ENCODE measurements around the gene SLC16A7.

SLC16A7 gene

DNA sequence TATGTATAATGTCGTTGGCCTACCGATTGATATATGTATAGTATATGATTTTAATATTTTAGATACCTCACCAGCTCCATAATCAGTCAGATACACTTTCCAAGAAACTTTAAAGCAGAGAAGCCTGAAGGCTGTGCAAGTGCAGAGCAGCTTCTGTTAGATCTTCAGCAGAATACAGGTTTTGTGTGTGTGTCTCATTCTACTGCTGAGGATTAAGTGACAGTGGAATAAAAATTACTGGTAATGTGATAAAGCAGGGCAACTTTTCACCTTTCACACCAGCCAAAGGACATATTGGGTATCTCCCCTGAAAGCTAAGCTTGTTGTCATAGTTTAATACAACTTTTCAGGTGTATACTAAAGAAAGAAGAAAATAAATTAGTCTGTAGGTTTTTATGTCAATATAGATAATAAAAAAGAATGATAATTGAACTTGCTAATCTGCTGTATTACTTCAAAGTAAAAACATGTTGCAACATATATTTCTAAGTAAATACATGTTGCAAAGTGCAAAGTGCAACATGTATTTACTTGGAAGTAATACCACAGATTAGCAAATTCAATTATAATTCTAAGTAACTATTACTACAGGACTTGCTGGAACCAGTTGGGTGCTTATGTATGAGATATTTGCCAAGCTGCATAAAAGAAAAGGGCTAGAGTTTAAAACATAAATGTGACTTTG lies 128.3 kb downstream of the SLC16A7 start:
- no peak for TF ChIP-seq ZFX (IDR thresholded peaks at IDR 0.05; ENCODE audit: borderline replicate concordance)
- TF ChIP-seq, protein P1, sequence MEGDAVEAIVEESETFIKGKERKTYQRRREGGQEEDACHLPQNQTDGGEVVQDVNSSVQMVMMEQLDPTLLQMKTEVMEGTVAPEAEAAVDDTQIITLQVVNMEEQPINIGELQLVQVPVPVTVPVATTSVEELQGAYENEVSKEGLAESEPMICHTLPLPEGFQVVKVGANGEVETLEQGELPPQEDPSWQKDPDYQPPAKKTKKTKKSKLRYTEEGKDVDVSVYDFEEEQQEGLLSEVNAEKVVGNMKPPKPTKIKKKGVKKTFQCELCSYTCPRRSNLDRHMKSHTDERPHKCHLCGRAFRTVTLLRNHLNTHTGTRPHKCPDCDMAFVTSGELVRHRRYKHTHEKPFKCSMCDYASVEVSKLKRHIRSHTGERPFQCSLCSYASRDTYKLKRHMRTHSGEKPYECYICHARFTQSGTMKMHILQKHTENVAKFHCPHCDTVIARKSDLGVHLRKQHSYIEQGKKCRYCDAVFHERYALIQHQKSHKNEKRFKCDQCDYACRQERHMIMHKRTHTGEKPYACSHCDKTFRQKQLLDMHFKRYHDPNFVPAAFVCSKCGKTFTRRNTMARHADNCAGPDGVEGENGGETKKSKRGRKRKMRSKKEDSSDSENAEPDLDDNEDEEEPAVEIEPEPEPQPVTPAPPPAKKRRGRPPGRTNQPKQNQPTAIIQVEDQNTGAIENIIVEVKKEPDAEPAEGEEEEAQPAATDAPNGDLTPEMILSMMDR (IDR thresholded peaks at IDR 0.05): no peak
- H3K27ac ChIP-seq: no peak overlapping the region

DNA sequence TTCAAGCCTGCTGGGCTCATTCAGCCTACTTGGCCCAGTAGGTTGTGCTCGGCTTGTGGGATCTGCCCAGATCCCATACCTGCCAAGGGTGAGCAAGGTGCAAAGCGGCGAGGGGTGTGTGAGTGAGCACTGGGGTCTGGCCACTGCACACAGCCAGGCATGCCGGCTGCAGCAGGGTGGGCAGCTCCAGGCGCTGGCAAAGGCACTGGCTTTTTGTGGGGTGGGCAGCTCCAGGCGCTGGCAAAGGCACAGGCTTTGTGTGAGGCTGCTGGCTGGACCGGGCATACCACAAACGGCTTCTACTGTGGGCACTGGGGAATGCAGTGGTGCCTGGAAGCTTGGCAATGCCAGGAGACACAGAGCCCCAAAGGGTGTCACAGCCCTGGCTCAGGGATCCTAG lies 137.4 kb downstream of the SLC16A7 start:
- no peak for TF ChIP-seq ZFX (IDR thresholded peaks at IDR 0.05; ENCODE audit: borderline replicate concordance)
- TF ChIP-seq, protein P1 (IDR thresholded peaks at IDR 0.05): no peak
- no peak overlapping the region for H3K27ac ChIP-seq

DNA sequence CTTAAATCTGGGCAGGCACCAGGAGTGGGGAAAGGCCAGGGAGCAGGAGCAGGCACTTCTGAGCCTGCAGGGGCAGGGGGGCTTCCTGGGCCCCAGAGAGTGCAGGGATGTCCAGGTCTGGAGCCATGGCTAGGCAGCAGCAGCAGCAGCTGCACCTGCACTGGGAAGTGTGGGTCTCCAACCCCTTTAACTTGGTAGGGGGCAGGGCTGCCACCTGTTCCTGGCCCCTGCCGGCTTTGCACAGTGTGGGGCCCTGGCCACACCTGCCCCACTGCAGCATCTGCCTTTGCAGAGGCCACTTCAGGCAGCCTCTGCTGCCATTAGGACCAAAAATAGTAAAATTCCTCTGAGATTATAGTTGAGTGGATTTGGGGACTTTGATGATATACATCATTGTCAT lies 138.5 kb downstream of the SLC16A7 start:
- TF ChIP-seq, protein P1 (IDR thresholded peaks at IDR 0.05): no peak
- TF ChIP-seq ZFX (IDR thresholded peaks at IDR 0.05; ENCODE audit: borderline replicate concordance): no peak
- H3K27ac ChIP-seq: no peak overlapping the region

DNA sequence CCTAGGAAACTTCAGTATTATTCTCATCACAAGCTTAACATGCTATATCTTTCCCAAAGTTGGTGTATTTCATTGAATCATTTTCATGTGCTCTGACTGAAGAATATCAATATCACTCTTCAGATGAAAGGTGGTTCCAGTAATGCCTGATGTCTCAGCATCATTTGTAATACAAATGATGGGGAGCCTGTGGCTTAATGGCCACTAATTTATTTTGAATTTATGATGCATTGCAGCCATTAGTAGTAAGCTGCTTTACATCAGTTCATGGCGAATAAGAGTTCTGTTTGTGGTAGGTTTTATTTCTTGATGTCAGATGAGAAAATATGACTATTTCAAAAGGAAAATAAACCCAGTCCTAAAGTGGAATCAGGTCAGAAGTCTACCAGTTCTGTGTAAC lies 139.4 kb downstream of the SLC16A7 start:
- TF ChIP-seq, protein P1 (IDR thresholded peaks at IDR 0.05): no peak
- no peak overlapping the region for H3K27ac ChIP-seq

DNA sequence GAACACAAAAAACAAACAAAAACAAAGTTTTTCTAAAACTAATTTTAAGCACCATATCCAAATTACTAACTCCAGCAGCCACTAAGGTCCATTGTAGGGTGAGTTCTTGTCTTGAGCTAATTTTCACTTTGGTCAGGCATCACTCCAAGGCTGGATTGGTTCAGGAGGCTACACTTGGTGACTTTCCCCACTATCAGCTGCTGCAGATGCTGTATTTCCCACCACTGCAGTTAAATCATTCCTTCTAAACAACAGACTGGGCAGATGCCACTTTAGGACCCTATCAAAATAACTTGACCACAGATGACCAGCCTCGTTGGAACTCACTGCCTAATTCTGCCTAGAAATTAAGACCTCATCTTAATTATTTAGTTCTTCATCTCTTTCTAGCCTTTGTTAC lies 140.5 kb downstream of the SLC16A7 start:
- TF ChIP-seq ZFX (IDR thresholded peaks at IDR 0.05; ENCODE audit: borderline replicate concordance): no peak
- TF ChIP-seq, protein P1 (IDR thresholded peaks at IDR 0.05): no peak
- no peak overlapping the region for H3K27ac ChIP-seq

DNA sequence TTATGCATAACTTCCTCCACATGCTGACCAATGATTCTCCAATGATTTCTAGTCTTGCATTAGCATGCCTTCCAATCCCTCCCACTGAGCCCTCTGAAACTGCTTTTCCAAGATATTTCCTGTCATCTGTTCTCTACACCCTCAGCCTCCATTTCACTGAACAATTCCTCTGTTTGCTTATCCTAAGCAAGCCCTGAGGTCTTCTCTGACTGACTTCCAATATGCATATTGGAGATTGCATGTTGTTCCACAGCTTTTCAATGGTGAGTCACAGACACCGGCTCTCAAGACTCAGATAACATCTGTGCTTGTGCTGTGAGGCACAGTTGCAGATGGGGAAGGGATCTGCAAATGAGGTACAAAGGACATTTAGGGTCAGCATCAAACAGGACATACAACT lies 141.0 kb downstream of the SLC16A7 start:
- TF ChIP-seq ZFX (IDR thresholded peaks at IDR 0.05; ENCODE audit: borderline replicate concordance): no peak
- TF ChIP-seq, protein P1 (IDR thresholded peaks at IDR 0.05): no peak
- no peak overlapping the region for H3K27ac ChIP-seq

DNA sequence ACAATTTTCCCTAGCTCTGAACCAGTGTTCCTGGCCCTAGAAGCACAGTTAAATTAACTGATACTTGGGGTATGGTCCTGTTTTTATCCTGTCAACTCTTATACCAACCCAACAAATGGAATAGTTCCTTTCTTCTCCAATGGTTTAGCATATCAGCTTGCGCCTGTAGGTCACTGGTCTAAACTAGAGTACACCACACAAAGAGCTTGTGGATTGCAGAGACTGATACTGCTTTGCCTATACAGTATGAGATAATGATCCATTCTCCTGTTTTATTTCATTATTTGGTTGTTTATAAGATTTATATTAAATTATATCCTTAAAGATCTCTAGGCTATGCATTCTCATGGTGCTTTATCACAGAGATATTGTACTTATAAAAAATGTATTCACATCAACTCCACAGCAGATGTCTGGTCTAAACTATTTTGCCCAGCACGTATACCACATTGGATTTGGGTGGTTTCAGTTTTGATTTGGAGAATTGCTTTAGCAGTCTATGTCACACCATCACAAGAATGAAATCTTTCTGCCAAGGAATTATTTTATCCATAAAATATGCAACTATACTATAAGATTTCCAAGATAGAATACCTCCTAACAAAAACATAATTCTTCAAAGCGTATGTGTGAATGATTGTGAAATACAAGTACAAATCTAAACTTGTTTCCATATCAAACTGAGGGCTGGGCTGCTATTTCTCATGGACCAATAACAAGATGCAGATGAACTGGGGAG lies 142.1 kb downstream of the SLC16A7 start:
- TF ChIP-seq, protein P1 (IDR thresholded peaks at IDR 0.05): no peak
- no peak for TF ChIP-seq ZFX (IDR thresholded peaks at IDR 0.05; ENCODE audit: borderline replicate concordance)
- H3K27ac ChIP-seq: no peak overlapping the region

Data from 22Rv1 (cell line).